Caco-2 (cell line): ENCODE measurements around the gene PPP1R36. TPM values are rescaled to one million over a fixed set of nuclear protein-coding genes. Genes with fewer than 3 reads are reported as not detected.

Experiments used
- BruUV-seq: library from RNA; stranded (reverse); fragments of 400-500 nt; replicated peaks from 2 replicates; lab custom pipeline; 2021; lab: Mats Ljungman, UMichigan
- CTCF ChIA-PET: fragments of 300-600 bp; sonication (Branson Sonifier 250); formaldehyde crosslinking; loops from one replicate; lab custom pipeline; 2022; ENCODE audit warnings: antibody characterized with exemption; lab: Charles Lee
- POLR2A ChIA-PET: fragments of 300-600 bp; sonication (Branson Sonifier 250); formaldehyde crosslinking; loops from one replicate; lab custom pipeline; 2022; ENCODE audit warnings: antibody characterized with exemption; lab: Charles Lee
- DNase-seq, 2 experiments: peaks; one replicate each; pipeline versions ENCODE4 v3.0.0 to v3.0.0-alpha.2; 2020 to 2022
- H3K27me3 ChIP-seq: replicated peaks from 2 replicates; pipeline ENCODE4 v1.6.0; 2011; ENCODE audit warnings: low read length; ENCODE audit not compliant: control insufficient read depth, insufficient read depth
- H3K36me3 ChIP-seq: 2 replicates; pipeline ENCODE4 v1.5.1; 2011; ENCODE audit warnings: low read length; ENCODE audit not compliant: control insufficient read depth, insufficient read depth
- H3K4me1 ChIP-seq: fragments of 250-450 bp; sonication (Bioruptor Pico); 2 replicates; pipeline ENCODE4 v1.5.1; 2020; ENCODE audit warnings: mild to moderate bottlenecking
- H3K4me3 ChIP-seq: 2 replicates; pipeline ENCODE4 v1.5.1; 2011; ENCODE audit warnings: low read depth, mild to moderate bottlenecking, control low read depth, low read length
- H3K9me3 ChIP-seq: fragments of 250-450 bp; sonication (Bioruptor Pico); 2 replicates; pipeline ENCODE4 v1.5.1; 2020; ENCODE audit warnings: mild to moderate bottlenecking, moderate library complexity
- H3K27ac Mint-ChIP-seq: one replicate; pipeline ENCODE4 v1.8.0; 2022; ENCODE audit warnings: mixed read lengths; ENCODE audit not compliant: unreplicated experiment
- H3K27me3 Mint-ChIP-seq: one replicate; pipeline ENCODE4 v1.8.0; 2022; ENCODE audit warnings: mixed read lengths; ENCODE audit not compliant: insufficient read depth, unreplicated experiment
- H3K36me3 Mint-ChIP-seq: one replicate; pipeline ENCODE4 v1.8.0; 2022; ENCODE audit warnings: mild to moderate bottlenecking, mixed read lengths; ENCODE audit not compliant: insufficient read depth, unreplicated experiment
- H3K4me1 Mint-ChIP-seq: one replicate; pipeline ENCODE4 v1.8.0; 2022; ENCODE audit warnings: low read depth, mixed read lengths; ENCODE audit not compliant: unreplicated experiment
- H3K4me3 Mint-ChIP-seq: one replicate; pipeline ENCODE4 v1.8.0; 2022; ENCODE audit warnings: mild to moderate bottlenecking, moderate library complexity, mixed read lengths; ENCODE audit not compliant: unreplicated experiment
- H3K9me3 Mint-ChIP-seq: one replicate; pipeline ENCODE4 v1.8.0; 2022; ENCODE audit warnings: mixed read lengths; ENCODE audit not compliant: unreplicated experiment
- CTCF ChIP-seq, 2 experiments: fragments of 200-600 bp in 1 of 2; IDR thresholded peaks; 1 replicate in 1 of 2; 2 replicates in 1 of 2; pipeline versions ENCODE4 v1.5.1 to v1.8.0; 2011 to 2022; ENCODE audit warnings: antibody characterized with exemption in 1 of 2, control low read depth in 1 of 2, inconsistent platforms in 1 of 2, low read depth in 1 of 2, low read length in 1 of 2, mild to moderate bottlenecking in 1 of 2, moderate library complexity in 1 of 2; ENCODE audit not compliant: insufficient read depth in 1 of 2, severe bottlenecking in 1 of 2, unreplicated experiment in 1 of 2
- intact Hi-C: fragments of 100-400 bp; cut with micrococcal nuclease; formaldehyde crosslinking; loops from one replicate; pipeline ENCODE4 v1.10.0; 2022; ENCODE audit not compliant: unreplicated experiment
- total RNA-seq: library from RNA; stranded (reverse); gene quantifications from 2 replicates; pipeline ENCODE4 v1.2.3, GENCODE V29; 2022

The PPP1R36 gene
- total RNA-seq, 1 experiment from 2014 or later = 2.9 TPM

GRCh38 chr14:64620910-64621309, 71.1 kb downstream of the PPP1R36 start:
- Mint-ChIP-seq H3K4me3 (no peak overlapping the region), H3K9me3 (peaks cover 10% of the 10 kb centered on the region), H3K27ac (no peak overlapping the region), H3K36me3 (no peaks in the 10 kb centered on the region), H3K27me3 (no peaks in the 10 kb centered on the region), H3K4me1 (peaks cover 32% of the 10 kb centered on the region)
- Histone ChIP-seq H3K4me3 (no peak overlapping the region), H3K27me3 (no peaks in the 10 kb centered on the region), H3K4me1 (peaks cover 29% of the 10 kb centered on the region), H3K9me3 (no peaks in the 10 kb centered on the region), H3K36me3 (no peaks in the 10 kb centered on the region)
- intact Hi-C loops = no loop called here
- DNase-seq = no peak
- ChIA-PET CTCF (no interaction called here), POLR2A (no interaction called here)
- no peak for TF ChIP-seq CTCF (IDR thresholded peaks at IDR 0.05; ENCODE audit: insufficient read depth in 1 of 2, low read depth in 1 of 2, low read length in 1 of 2, severe bottlenecking in 1 of 2, unreplicated experiment in 1 of 2)
- BruUV-seq = no TSS peak

GRCh38 chr14:64623554-64624165, 73.9 kb downstream of the PPP1R36 start:
- no peaks in the 10 kb centered on the region for H3K27me3 ChIP-seq
- POLR2A ChIA-PET = no interaction called here
- no peak overlapping the region for H3K4me3 ChIP-seq
- Mint-ChIP-seq H3K27ac (no peak overlapping the region), H3K36me3 (no peaks in the 10 kb centered on the region), H3K27me3 (no peaks in the 10 kb centered on the region), H3K9me3 (peaks cover 10% of the 10 kb centered on the region), H3K4me1 (peaks cover 27% of the 10 kb centered on the region), H3K4me3 (peak overlapping the region; percentile 29)
- CTCF ChIA-PET = no interaction called here
- H3K9me3 ChIP-seq = no peaks in the 10 kb centered on the region
- TF ChIP-seq CTCF (IDR thresholded peaks at IDR 0.05; ENCODE audit: insufficient read depth in 1 of 2, low read depth in 1 of 2, low read length in 1 of 2, severe bottlenecking in 1 of 2, unreplicated experiment in 1 of 2) = no peak
- no peaks in the 10 kb centered on the region for H3K36me3 ChIP-seq
- no TSS peak for BruUV-seq
- peaks cover 30% of the 10 kb centered on the region for H3K4me1 ChIP-seq
- intact Hi-C loops = no loop called here
- DNase-seq = no peak

- no peaks in the 10 kb centered on the region for H3K27me3 Mint-ChIP-seq
- peak overlapping the region; percentile 90 for H3K27ac Mint-ChIP-seq
- peaks cover 10% of the 10 kb centered on the region for H3K9me3 Mint-ChIP-seq
- Histone ChIP-seq H3K9me3 (no peaks in the 10 kb centered on the region), H3K4me3 (no peak overlapping the region), H3K27me3 (no peaks in the 10 kb centered on the region), H3K4me1 (peaks cover 20% of the 10 kb centered on the region), H3K36me3 (no peaks in the 10 kb centered on the region)
- TF ChIP-seq CTCF (IDR thresholded peaks at IDR 0.05; ENCODE audit: insufficient read depth in 1 of 2, low read depth in 1 of 2, low read length in 1 of 2, severe bottlenecking in 1 of 2, unreplicated experiment in 1 of 2) = no peak
- DNase-seq = peak; percentile 40 to 63
- intact Hi-C loops = no loop called here
- peaks cover 18% of the 10 kb centered on the region for H3K4me1 Mint-ChIP-seq
- peak overlapping the region; percentile 50 for H3K4me3 Mint-ChIP-seq
- H3K36me3 Mint-ChIP-seq = no peaks in the 10 kb centered on the region
- no TSS peak for BruUV-seq
- CTCF ChIA-PET = interaction anchor here (0.8 to 1.3 kb wide), 7 partner anchors 10 to 139 kb away, joined by 3 to 8 read pairs (median 4); partner anchors contain the start of gene HSPA2
- POLR2A ChIA-PET = interaction anchor here (0.6 to 1.6 kb wide), 4 partner anchors 20 to 238 kb away, joined by 3 to 12 read pairs (median 5); partner anchors contain the start of genes HSPA2 and ZBTB1
Observed at GRCh38 chr14:64625386-64626232, 75.8 kb downstream of the PPP1R36 start.
